Endodermal cell (in vitro differentiated cells): Measurements from ENCODE around the gene CDK12. TPM values are rescaled to one million over a fixed set of nuclear protein-coding genes. Genes with fewer than 3 reads are reported as not detected.

Experiments
- DNase-seq: peaks from one replicate; pipeline ENCODE4 v3.0.0-alpha.2; 2017
- H3K27ac ChIP-seq: 2 replicates; pipeline ENCODE4 v1.5.1; 2013; ENCODE audit warnings: mild to moderate bottlenecking, low read depth, low read length, moderate library complexity
- H3K27me3 ChIP-seq: 2 replicates; pipeline ENCODE4 v1.6.1; 2013; ENCODE audit warnings: mild to moderate bottlenecking, low read length, moderate library complexity; ENCODE audit not compliant: insufficient read depth, control insufficient read depth, poor library complexity, severe bottlenecking
- H3K36me3 ChIP-seq: 2 replicates; pipeline ENCODE4 v1.7.0; 2013; ENCODE audit warnings: mild to moderate bottlenecking, low read length, moderate library complexity; ENCODE audit not compliant: control insufficient read depth, insufficient read depth
- H3K4me1 ChIP-seq: one replicate; pipeline ENCODE4 v1.7.0; 2013; ENCODE audit warnings: low read length; ENCODE audit not compliant: control insufficient read depth, insufficient read depth
- H3K4me3 ChIP-seq: 2 replicates; pipeline ENCODE4 v1.5.1; 2013; ENCODE audit warnings: mild to moderate bottlenecking, low read length, moderate library complexity
- H3K9ac ChIP-seq: 2 replicates; pipeline ENCODE4 v1.6.1; 2013; ENCODE audit warnings: mild to moderate bottlenecking, low read length, moderate library complexity; ENCODE audit not compliant: poor library complexity, severe bottlenecking; ENCODE audit errors: extremely low read depth
- H3K9me3 ChIP-seq: 2 replicates; pipeline ENCODE4 v1.6.1; 2013; ENCODE audit warnings: mild to moderate bottlenecking, low read length, moderate library complexity; ENCODE audit not compliant: control insufficient read depth
- H3K27ac Mint-ChIP-seq: 2 replicates; pipeline ENCODE4 v1.8.0; 2020; ENCODE audit warnings: mixed read lengths
- H3K27me3 Mint-ChIP-seq: 2 replicates; pipeline ENCODE4 v1.8.0; 2021; ENCODE audit warnings: mild to moderate bottlenecking, mixed read lengths; ENCODE audit not compliant: insufficient read depth
- H3K36me3 Mint-ChIP-seq: 2 replicates; pipeline ENCODE4 v1.8.0; 2020; ENCODE audit warnings: low read depth, mixed read lengths
- H3K4me1 Mint-ChIP-seq: 2 replicates; pipeline ENCODE4 v1.8.0; 2020; ENCODE audit warnings: mixed read lengths
- H3K4me3 Mint-ChIP-seq: 2 replicates; pipeline ENCODE4 v1.8.0; 2020; ENCODE audit warnings: mild to moderate bottlenecking, moderate library complexity, mixed read lengths
- H3K9me3 Mint-ChIP-seq: 2 replicates; pipeline ENCODE4 v1.8.0; 2020; ENCODE audit warnings: mild to moderate bottlenecking, mixed read lengths
- WGBS, 2 experiments: methylation state at CpG; one replicate each; pipeline versions ENCODE4 v1.1.5 to v1.1.7; 2013; ENCODE audit warnings: missing lambda C conversion rate in 2 of 2, mixed read lengths in 1 of 2; ENCODE audit not compliant: insufficient coverage in 1 of 2, insufficient read length in 1 of 2; 5-methylcytosine and 5-hydroxymethylcytosine counted together
- total RNA-seq, 2 donors: library from RNA; stranded (reverse); fragmentation: NEBNext Ultra II Directional in 1 of 2; extraction: Animal tissue kit (Norgen Biotek cat#: 25700) in 1 of 2; gene quantifications; 2 replicates in 1 of 2; 3 replicates in 1 of 2; pipeline ENCODE4 v1.2.1, GENCODE V29; 2021
- TF ChIP-seq, protein P1 (sequence below): fragments of 200-600 bp; sonication (generic); conservative IDR thresholded peaks from 2 replicates; pipeline ENCODE4 v1.5.0; 2021; ENCODE audit warnings: antibody characterized with exemption, mild to moderate bottlenecking

Gene CDK12
- total RNA-seq, 2 donors from 2014 or later = 62.8 to 70.2 TPM

DNA sequence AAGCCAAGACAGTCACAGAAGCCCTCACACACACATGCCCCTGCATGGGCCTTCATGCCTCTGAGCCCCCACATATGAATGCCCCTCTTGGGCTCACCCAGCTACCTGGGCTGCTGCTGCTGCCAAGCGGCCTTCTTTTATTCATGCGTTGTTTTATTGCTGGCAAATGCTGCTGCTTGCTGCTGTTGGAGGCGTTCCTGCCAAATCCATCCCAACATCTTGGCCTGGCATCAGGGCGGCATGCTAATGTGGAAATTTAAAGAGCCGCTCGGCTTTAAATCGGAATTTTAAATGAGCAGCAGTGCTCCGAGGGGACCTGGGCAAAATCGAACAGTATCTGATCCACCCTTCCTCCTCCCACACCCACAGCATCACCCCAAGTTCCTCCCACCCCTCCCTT is 107.4 kb downstream of the CDK12 start:
- peaks cover 37% of the 10 kb centered on the region for H3K27me3 Mint-ChIP-seq
- H3K36me3 Mint-ChIP-seq = peaks cover 23% of the 10 kb centered on the region
- Histone ChIP-seq H3K36me3 (no peaks in the 10 kb centered on the region), H3K4me1 (no peaks in the 10 kb centered on the region), H3K27me3 (no peaks in the 10 kb centered on the region), H3K4me3 (no peak overlapping the region), H3K27ac (no peak overlapping the region), H3K9ac (no peak overlapping the region), H3K9me3 (peaks cover 12% of the 10 kb centered on the region)
- H3K4me3 Mint-ChIP-seq = no peak overlapping the region
- H3K9me3 Mint-ChIP-seq = peaks cover 5% of the 10 kb centered on the region
- H3K27ac Mint-ChIP-seq = no peak overlapping the region
- TF ChIP-seq, protein P1, sequence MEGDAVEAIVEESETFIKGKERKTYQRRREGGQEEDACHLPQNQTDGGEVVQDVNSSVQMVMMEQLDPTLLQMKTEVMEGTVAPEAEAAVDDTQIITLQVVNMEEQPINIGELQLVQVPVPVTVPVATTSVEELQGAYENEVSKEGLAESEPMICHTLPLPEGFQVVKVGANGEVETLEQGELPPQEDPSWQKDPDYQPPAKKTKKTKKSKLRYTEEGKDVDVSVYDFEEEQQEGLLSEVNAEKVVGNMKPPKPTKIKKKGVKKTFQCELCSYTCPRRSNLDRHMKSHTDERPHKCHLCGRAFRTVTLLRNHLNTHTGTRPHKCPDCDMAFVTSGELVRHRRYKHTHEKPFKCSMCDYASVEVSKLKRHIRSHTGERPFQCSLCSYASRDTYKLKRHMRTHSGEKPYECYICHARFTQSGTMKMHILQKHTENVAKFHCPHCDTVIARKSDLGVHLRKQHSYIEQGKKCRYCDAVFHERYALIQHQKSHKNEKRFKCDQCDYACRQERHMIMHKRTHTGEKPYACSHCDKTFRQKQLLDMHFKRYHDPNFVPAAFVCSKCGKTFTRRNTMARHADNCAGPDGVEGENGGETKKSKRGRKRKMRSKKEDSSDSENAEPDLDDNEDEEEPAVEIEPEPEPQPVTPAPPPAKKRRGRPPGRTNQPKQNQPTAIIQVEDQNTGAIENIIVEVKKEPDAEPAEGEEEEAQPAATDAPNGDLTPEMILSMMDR = no peak
- peaks cover 5% of the 10 kb centered on the region for H3K4me1 Mint-ChIP-seq
- 93 to 97% methylated on average over 4 to 9 of the region's 9 CpGs for WGBS, 2 experiments
- no peak for DNase-seq

DNA sequence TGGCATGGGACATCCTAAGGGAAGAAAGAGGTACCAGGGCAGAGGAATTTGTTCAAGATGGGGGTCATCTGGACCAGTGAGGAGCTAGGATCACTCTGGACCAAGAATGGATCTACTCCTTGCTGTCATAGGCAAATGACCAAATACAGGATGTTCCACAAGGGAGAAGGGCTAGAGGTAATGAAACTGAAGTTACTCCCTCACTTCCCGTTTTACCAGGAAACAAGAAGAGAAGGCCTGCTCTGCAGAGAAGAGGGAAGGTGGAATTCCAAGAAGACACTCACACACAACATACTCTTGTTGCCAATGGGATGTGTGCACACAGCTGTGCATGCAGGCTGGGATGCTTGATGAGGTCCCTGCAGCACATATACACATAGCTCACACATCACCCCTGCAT is 107.8 kb downstream of the CDK12 start:
- Mint-ChIP-seq H3K27ac (no peak overlapping the region), H3K4me1 (peaks cover 4% of the 10 kb centered on the region), H3K27me3 (peaks cover 40% of the 10 kb centered on the region), H3K9me3 (peaks cover 5% of the 10 kb centered on the region), H3K4me3 (no peak overlapping the region), H3K36me3 (peaks cover 23% of the 10 kb centered on the region)
- TF ChIP-seq, protein P1 = no peak
- Histone ChIP-seq H3K27ac (no peak overlapping the region), H3K36me3 (no peaks in the 10 kb centered on the region), H3K4me3 (no peak overlapping the region), H3K9me3 (peaks cover 12% of the 10 kb centered on the region), H3K4me1 (no peaks in the 10 kb centered on the region), H3K27me3 (no peaks in the 10 kb centered on the region), H3K9ac (no peak overlapping the region)
- 76% methylated on average over 1 of the region's 1 CpG; no CpG with 5 or more reads in 1 of the 2 experiments for WGBS, 2 experiments
- no peak for DNase-seq

DNA sequence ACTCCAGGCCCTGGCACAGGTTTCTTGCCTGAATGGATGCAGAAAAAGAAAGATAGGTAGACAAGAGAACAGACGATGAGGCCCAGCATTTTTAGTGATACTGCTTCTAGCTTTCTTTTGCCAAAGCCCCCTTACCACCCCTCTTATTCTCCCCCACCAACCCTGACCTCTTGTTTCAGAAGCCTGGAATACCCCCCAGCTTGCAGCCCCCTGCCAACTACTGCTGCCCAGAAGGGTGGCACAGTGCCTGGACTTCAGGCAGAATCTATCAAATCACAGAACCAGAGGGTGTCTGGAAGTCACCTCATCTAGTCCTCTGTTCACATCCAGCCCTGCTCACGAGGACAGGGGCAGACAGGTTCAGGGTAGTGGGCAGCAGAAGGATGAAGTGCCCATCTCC is 110.8 kb downstream of the CDK12 start:
- peaks cover 4% of the 10 kb centered on the region for H3K4me1 Mint-ChIP-seq
- Histone ChIP-seq H3K9me3 (peaks cover 12% of the 10 kb centered on the region), H3K27ac (no peak overlapping the region), H3K36me3 (no peaks in the 10 kb centered on the region), H3K27me3 (peaks cover 5% of the 10 kb centered on the region), H3K9ac (no peak overlapping the region), H3K4me1 (no peaks in the 10 kb centered on the region), H3K4me3 (no peak overlapping the region)
- peaks cover 20% of the 10 kb centered on the region for H3K36me3 Mint-ChIP-seq
- peaks cover 60% of the 10 kb centered on the region for H3K27me3 Mint-ChIP-seq
- no peak overlapping the region for H3K4me3 Mint-ChIP-seq
- TF ChIP-seq, protein P1 = no peak
- H3K9me3 Mint-ChIP-seq = peaks cover 5% of the 10 kb centered on the region
- no peak for DNase-seq
- 88% methylated on average over 2 of the region's 2 CpGs; no CpG with 5 or more reads in 1 of the 2 experiments for WGBS, 2 experiments
- no peak overlapping the region for H3K27ac Mint-ChIP-seq
